SK-N-SH (cell line): ENCODE results near the gene MEGF10.

Experiments used
- ELF1 ChIP-seq: IDR thresholded peaks from 2 replicates; pipeline ENCODE4 v1.4.0; 2012
- EZH2phosphoT487 ChIP-seq: fragments of 200-600 bp; sonication (generic); IDR thresholded peaks from 2 replicates; pipeline ENCODE4 v1.6.1; 2017; ENCODE audit warnings: low read depth, mixed run types, mild to moderate bottlenecking, antibody characterized with exemption, moderate library complexity, borderline replicate concordance
- FOXM1 ChIP-seq: IDR thresholded peaks from 2 replicates; pipeline ENCODE4 v1.4.0; 2012; ENCODE audit warnings: low read depth, mild to moderate bottlenecking
- RAD21 ChIP-seq: IDR thresholded peaks from 2 replicates; pipeline ENCODE4 v1.6.1; 2012; ENCODE audit warnings: mild to moderate bottlenecking, low read length
- SIN3A ChIP-seq: IDR thresholded peaks from 2 replicates; pipeline ENCODE4 v1.6.1; 2012; ENCODE audit warnings: low read depth, mild to moderate bottlenecking, low read length, moderate library complexity, borderline replicate concordance
- TAF1 ChIP-seq: IDR thresholded peaks from 2 replicates; pipeline ENCODE4 v1.6.1; 2012; ENCODE audit warnings: low read depth, mild to moderate bottlenecking, low read length, moderate library complexity, borderline replicate concordance
- TF ChIP-seq, protein P1 (sequence below): IDR thresholded peaks from 2 replicates; pipeline ENCODE4 v1.6.1; 2012; ENCODE audit warnings: mild to moderate bottlenecking, low read depth, low read length, moderate library complexity
- TF ChIP-seq, protein P2 (sequence below): fragments of 200-600 bp; sonication (generic); IDR thresholded peaks from 2 replicates; pipeline ENCODE4 v1.6.1; 2017; ENCODE audit warnings: antibody characterized with exemption, mild to moderate bottlenecking, moderate library complexity
- TF ChIP-seq, protein P3 (sequence below): IDR thresholded peaks from 2 replicates; pipeline ENCODE4 v1.4.0; 2012; ENCODE audit warnings: low read depth, borderline replicate concordance
- TF ChIP-seq, protein P4 (sequence below): fragments of 150-350 bp; IDR thresholded peaks from 2 replicates; pipeline ENCODE4 v1.6.1; 2017; ENCODE audit warnings: antibody characterized with exemption, low read length, low read depth, borderline replicate concordance

DNA sequence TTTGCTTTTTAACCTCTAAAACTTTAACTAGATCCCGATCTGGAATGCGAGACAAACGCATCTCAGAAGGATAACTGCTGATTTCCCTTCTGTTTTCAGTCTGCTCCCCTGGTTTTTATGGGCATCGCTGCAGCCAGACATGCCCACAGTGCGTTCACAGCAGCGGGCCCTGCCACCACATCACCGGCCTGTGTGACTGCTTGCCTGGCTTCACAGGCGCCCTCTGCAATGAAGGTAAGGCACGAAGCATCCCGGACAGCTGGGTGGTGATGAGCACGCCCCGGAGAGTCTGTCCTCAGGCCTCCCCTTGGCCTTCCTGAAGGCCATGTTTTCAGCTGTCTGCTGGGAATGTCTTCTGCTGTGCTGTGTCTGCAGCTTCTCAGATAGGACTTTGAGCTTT, 144.0 kb downstream of the MEGF10 start:
- TF ChIP-seq SIN3A (no peak), ELF1 (no peak), TAF1 (no peak), RAD21 (no peak), FOXM1 (no peak), EZH2phosphoT487 (no peak)
- TF ChIP-seq, protein P1, sequence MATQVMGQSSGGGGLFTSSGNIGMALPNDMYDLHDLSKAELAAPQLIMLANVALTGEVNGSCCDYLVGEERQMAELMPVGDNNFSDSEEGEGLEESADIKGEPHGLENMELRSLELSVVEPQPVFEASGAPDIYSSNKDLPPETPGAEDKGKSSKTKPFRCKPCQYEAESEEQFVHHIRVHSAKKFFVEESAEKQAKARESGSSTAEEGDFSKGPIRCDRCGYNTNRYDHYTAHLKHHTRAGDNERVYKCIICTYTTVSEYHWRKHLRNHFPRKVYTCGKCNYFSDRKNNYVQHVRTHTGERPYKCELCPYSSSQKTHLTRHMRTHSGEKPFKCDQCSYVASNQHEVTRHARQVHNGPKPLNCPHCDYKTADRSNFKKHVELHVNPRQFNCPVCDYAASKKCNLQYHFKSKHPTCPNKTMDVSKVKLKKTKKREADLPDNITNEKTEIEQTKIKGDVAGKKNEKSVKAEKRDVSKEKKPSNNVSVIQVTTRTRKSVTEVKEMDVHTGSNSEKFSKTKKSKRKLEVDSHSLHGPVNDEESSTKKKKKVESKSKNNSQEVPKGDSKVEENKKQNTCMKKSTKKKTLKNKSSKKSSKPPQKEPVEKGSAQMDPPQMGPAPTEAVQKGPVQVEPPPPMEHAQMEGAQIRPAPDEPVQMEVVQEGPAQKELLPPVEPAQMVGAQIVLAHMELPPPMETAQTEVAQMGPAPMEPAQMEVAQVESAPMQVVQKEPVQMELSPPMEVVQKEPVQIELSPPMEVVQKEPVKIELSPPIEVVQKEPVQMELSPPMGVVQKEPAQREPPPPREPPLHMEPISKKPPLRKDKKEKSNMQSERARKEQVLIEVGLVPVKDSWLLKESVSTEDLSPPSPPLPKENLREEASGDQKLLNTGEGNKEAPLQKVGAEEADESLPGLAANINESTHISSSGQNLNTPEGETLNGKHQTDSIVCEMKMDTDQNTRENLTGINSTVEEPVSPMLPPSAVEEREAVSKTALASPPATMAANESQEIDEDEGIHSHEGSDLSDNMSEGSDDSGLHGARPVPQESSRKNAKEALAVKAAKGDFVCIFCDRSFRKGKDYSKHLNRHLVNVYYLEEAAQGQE = no peak
- TF ChIP-seq, protein P2, sequence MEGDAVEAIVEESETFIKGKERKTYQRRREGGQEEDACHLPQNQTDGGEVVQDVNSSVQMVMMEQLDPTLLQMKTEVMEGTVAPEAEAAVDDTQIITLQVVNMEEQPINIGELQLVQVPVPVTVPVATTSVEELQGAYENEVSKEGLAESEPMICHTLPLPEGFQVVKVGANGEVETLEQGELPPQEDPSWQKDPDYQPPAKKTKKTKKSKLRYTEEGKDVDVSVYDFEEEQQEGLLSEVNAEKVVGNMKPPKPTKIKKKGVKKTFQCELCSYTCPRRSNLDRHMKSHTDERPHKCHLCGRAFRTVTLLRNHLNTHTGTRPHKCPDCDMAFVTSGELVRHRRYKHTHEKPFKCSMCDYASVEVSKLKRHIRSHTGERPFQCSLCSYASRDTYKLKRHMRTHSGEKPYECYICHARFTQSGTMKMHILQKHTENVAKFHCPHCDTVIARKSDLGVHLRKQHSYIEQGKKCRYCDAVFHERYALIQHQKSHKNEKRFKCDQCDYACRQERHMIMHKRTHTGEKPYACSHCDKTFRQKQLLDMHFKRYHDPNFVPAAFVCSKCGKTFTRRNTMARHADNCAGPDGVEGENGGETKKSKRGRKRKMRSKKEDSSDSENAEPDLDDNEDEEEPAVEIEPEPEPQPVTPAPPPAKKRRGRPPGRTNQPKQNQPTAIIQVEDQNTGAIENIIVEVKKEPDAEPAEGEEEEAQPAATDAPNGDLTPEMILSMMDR = no peak
- TF ChIP-seq, protein P3, sequence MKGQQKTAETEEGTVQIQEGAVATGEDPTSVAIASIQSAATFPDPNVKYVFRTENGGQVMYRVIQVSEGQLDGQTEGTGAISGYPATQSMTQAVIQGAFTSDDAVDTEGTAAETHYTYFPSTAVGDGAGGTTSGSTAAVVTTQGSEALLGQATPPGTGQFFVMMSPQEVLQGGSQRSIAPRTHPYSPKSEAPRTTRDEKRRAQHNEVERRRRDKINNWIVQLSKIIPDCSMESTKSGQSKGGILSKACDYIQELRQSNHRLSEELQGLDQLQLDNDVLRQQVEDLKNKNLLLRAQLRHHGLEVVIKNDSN = no peak
- TF ChIP-seq, protein P4, sequence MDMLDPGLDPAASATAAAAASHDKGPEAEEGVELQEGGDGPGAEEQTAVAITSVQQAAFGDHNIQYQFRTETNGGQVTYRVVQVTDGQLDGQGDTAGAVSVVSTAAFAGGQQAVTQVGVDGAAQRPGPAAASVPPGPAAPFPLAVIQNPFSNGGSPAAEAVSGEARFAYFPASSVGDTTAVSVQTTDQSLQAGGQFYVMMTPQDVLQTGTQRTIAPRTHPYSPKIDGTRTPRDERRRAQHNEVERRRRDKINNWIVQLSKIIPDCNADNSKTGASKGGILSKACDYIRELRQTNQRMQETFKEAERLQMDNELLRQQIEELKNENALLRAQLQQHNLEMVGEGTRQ = no peak
